ENCODE data around the gene RCL1. TPM values are rescaled to one million over a fixed set of nuclear protein-coding genes. Genes with fewer than 3 reads are reported as not detected.

The RCL1 gene
- total RNA-seq, 1 donor from 2014 or later: 23.4 TPM

DNA sequence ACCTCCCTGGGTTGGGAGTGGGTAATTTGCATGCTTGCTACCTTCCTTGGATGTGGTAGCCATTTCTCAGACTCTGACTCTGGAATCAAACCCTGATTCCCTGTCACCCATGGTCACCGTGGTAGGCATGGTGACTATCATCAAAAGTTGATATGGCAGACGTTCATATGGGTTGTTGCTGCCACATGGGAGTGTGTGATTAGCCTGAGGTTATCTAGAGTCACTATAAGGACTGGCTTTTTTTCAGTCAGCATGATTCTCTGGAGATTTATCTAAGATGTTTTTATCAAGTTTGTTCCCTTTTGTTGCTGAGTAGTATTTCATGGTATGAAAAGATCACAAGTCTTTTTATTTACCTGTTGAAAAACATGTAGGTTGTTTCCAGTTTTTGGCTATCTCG is 7.0 kb downstream of the RCL1 start:
- DNase-seq (ENCODE audit: low read depth): no peak
- no peak overlapping the region for H3K4me3 ChIP-seq (ENCODE audit: low read depth, low read length)
- TF ChIP-seq, protein P1, sequence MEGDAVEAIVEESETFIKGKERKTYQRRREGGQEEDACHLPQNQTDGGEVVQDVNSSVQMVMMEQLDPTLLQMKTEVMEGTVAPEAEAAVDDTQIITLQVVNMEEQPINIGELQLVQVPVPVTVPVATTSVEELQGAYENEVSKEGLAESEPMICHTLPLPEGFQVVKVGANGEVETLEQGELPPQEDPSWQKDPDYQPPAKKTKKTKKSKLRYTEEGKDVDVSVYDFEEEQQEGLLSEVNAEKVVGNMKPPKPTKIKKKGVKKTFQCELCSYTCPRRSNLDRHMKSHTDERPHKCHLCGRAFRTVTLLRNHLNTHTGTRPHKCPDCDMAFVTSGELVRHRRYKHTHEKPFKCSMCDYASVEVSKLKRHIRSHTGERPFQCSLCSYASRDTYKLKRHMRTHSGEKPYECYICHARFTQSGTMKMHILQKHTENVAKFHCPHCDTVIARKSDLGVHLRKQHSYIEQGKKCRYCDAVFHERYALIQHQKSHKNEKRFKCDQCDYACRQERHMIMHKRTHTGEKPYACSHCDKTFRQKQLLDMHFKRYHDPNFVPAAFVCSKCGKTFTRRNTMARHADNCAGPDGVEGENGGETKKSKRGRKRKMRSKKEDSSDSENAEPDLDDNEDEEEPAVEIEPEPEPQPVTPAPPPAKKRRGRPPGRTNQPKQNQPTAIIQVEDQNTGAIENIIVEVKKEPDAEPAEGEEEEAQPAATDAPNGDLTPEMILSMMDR (conservative IDR thresholded peaks at IDR 0.05; ENCODE audit: low read depth, low read length): no peak

DNA sequence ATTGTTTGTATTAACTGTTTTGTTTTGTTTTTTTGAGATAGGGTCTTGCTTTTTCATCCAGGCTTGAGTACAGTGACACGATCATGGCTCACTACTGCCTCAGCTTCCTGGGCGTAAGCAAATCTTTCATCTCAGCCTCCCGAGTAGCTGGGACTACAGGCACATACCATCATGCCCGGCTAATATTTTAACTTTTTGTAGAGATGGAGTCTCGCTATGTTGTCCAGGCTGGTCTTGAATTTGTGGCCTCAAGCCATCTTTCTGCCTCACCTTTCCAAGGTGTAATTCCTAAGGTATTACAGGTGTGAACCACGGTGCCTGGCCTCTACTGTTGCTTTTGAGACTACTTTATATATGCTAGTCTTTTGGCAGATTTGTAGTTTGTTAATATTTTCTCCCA is 8.4 kb downstream of the RCL1 start:
- no peak for DNase-seq (ENCODE audit: low read depth)
- TF ChIP-seq, protein P1 (conservative IDR thresholded peaks at IDR 0.05; ENCODE audit: low read depth, low read length): no peak
- H3K4me3 ChIP-seq (ENCODE audit: low read depth, low read length): no peak overlapping the region

DNA sequence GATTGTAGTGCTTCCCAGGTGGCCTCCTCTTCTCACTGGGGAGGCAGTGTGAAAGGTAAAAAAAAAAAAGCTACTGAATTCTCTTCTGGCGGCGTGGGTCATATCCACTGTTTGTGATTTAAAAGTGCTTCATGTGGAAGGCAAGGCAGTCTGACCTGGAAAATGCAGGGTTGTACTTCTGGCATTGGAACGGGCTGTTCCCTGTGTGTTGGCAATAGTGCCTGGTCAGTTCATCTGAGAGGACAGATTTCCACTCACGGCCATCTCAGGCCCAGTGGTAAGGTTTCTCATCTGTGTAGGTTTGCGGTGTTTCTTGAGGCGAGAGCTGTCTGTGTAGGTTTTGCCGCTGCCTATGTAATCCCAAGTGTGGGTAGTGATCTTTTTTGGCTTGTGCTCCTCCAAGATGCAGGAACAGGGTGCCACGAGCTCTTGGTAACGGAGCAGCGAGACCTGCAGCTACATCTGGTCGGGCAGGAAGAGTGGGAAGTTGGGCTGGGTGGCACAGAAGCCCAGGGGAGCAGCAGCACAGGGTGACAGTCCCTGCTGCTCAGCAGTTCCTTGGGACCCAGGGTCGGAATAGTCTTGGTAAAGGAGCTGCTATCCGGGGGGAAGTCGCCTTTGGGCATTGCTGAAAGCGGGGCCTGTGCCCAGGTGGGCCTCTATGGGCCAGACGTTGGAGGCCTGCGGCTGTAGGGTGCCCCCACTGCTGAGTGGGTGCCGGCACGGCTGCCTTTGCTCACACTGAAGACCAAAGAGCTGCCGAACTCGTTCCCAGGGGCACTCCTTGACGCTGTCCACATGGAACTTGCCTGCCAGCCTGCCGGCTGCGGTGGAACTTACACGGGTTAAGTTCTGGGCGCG is 11.2 kb downstream of the RCL1 start:
- H3K4me3 ChIP-seq (ENCODE audit: low read depth, low read length): no peak overlapping the region
- TF ChIP-seq, protein P1 (conservative IDR thresholded peaks at IDR 0.05; ENCODE audit: low read depth, low read length): no peak
- no peak for DNase-seq (ENCODE audit: low read depth)

DNA sequence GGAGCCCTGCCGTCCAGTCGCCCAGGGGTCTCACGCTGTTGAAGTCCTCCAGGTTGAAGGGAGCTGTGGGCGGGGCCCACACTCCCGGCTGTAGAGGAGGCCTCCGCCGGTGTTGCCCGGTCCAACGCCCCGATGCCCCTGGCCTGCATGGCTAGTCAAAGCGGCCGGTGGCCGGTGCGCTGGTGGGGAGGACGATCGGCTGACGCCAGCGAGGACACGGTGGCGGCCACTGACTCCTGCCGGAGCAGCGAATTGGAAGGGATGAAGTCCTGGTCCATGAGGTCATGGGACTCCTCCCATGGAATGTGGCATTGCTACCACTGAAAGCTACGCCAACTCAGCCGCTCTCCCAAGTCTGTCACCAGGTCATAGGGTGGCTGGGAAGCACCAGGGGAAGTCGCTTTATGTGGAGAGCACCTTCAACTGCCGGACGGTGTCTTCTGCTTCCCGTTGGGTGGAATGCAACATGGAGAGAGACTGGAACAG is 11.8 kb downstream of the RCL1 start:
- TF ChIP-seq, protein P1 (conservative IDR thresholded peaks at IDR 0.05; ENCODE audit: low read depth, low read length): no peak
- no peak for DNase-seq (ENCODE audit: low read depth)

DNA sequence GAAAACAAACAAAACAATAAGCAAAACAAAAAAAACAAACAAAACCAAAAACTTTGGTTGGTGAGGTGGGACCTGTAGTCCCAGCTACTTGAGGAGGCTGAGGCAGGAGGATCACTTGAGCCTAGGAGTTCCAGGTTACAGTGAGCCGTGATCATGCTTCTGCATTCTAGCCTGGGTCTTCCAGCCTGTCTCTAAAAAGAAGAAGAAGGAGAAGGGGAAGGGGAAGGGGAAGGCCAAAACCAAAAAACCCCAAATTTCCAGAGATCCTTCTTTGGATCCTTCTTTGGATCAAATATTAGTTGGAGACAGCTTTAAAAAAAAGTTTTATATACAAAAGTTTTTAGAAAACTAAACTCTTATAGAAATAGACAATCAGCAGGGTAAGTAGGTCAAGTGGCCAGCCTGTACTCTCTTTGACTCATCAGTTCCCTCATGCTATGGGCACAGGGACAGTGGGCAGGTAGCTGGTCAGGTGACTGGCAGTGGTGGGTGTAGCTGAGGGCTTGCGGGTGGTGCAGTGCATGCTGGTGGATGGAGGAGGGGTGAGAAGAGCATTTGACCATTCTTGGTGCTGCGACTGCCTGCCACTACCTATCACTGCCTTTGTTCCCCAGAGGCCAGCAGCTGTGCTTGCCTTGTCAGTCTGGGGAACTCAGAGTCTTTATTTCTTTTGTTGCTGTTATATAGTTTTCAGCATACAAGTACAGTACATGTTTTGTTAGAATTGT is 12.6 kb downstream of the RCL1 start:
- TF ChIP-seq, protein P1 (conservative IDR thresholded peaks at IDR 0.05; ENCODE audit: low read depth, low read length): no peak
- no peak for DNase-seq (ENCODE audit: low read depth)
- no peak overlapping the region for H3K4me3 ChIP-seq (ENCODE audit: low read depth, low read length)

More for the DNA sequence above, 11.8 kb downstream of the RCL1 start:
- H3K4me3 ChIP-seq (ENCODE audit: low read depth, low read length): no peak overlapping the region

DNA sequence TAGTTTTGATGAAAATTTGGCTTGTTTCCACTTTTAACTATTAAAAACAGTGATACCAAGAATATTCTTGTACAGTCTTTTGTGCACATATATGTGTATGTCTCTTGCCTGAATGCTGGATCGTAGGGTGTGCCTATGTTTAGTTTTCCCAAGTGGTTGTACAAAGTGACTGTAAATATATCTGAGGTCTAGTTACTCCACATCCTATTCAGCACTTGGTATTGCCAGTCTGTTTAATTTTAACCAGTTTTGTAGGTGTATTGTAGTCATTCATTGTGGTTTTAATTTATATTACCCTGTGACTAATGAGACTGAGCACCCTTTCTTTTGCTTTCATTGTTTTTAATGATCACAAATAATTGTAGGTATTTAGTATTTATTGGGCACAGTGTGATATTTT is 17.8 kb downstream of the RCL1 start:
- no peak overlapping the region for H3K4me3 ChIP-seq (ENCODE audit: low read depth, low read length)
- DNase-seq (ENCODE audit: low read depth): no peak
- TF ChIP-seq, protein P1 (conservative IDR thresholded peaks at IDR 0.05; ENCODE audit: low read depth, low read length): no peak
